Neural progenitor cell (in vitro differentiated cells): ENCODE data around the gene GMCL1. TPM values are rescaled to one million over a fixed set of nuclear protein-coding genes. Genes with fewer than 3 reads are reported as not detected.

ENCODE experiments used
- DNase-seq: peaks from one replicate; pipeline ENCODE4 v3.0.0-alpha.2; 2016; ENCODE audit warnings: low spot score
- H2AFZ ChIP-seq: fragments of 200-600 bp; sonication (generic); replicated peaks from 2 replicates; pipeline ENCODE4 v1.6.1; 2016; ENCODE audit warnings: antibody characterized with exemption
- H3F3A ChIP-seq: fragments of 200-600 bp; sonication (generic); 2 replicates; pipeline ENCODE4 v1.6.1; 2016; ENCODE audit warnings: antibody characterized with exemption, low read depth
- H3K27ac ChIP-seq: fragments of 200-600 bp; sonication (generic); 2 replicates; pipeline ENCODE4 v1.5.1; 2016; ENCODE audit warnings: mild to moderate bottlenecking
- H3K27me3 ChIP-seq: fragments of 200-600 bp; sonication (generic); 2 replicates; pipeline ENCODE4 v1.6.1; 2016; ENCODE audit warnings: mild to moderate bottlenecking, moderate library complexity
- H3K36me3 ChIP-seq: fragments of 200-600 bp; sonication (generic); 2 replicates; pipeline ENCODE4 v1.5.1; 2016
- H3K4me1 ChIP-seq: fragments of 200-600 bp; sonication (generic); 2 replicates; pipeline ENCODE4 v1.6.1; 2016; ENCODE audit warnings: mixed run types
- H3K4me2 ChIP-seq: fragments of 200-600 bp; sonication (generic); 2 replicates; pipeline ENCODE4 v1.6.1; 2016
- H3K4me3 ChIP-seq: fragments of 200-600 bp; sonication (generic); 2 replicates; pipeline ENCODE4 v1.5.1; 2016
- H3K79me2 ChIP-seq: fragments of 200-600 bp; sonication (generic); 2 replicates; pipeline ENCODE4 v1.6.1; 2016; ENCODE audit warnings: low read depth
- H3K9ac ChIP-seq: fragments of 200-600 bp; sonication (generic); 2 replicates; pipeline ENCODE4 v1.6.1; 2016
- H3K9me3 ChIP-seq: fragments of 200-600 bp; sonication (generic); 2 replicates; pipeline ENCODE4 v1.5.1; 2016; ENCODE audit warnings: low read depth
- H4K20me1 ChIP-seq: fragments of 200-600 bp; sonication (generic); 2 replicates; pipeline ENCODE4 v1.6.1; 2016; ENCODE audit warnings: low read depth
- H3K27ac Mint-ChIP-seq: 3 replicates; pipeline ENCODE4 v1.8.0; 2021; ENCODE audit warnings: mixed read lengths
- H3K27me3 Mint-ChIP-seq: 2 replicates; pipeline ENCODE4 v1.8.0; 2022; ENCODE audit warnings: low read depth, mild to moderate bottlenecking, inconsistent platforms, moderate library complexity, mixed read lengths; ENCODE audit not compliant: insufficient read depth
- H3K36me3 Mint-ChIP-seq: 3 replicates; pipeline ENCODE4 v1.8.0; 2021; ENCODE audit warnings: mixed read lengths
- H3K4me1 Mint-ChIP-seq: 3 replicates; pipeline ENCODE4 v1.8.0; 2021; ENCODE audit warnings: mixed read lengths
- H3K4me3 Mint-ChIP-seq: 3 replicates; pipeline ENCODE4 v1.8.0; 2021; ENCODE audit warnings: mild to moderate bottlenecking, moderate library complexity, mixed read lengths
- H3K9me3 Mint-ChIP-seq: 3 replicates; pipeline ENCODE4 v1.8.0; 2020; ENCODE audit warnings: mixed read lengths
- CTCF ChIP-seq: fragments of 200-600 bp; sonication (generic); IDR thresholded peaks from 2 replicates; pipeline ENCODE4 v1.5.1; 2017; ENCODE audit warnings: antibody characterized with exemption, mild to moderate bottlenecking
- EZH2 ChIP-seq: fragments of 200-600 bp; sonication (generic); IDR thresholded peaks from 2 replicates; pipeline ENCODE4 v1.6.1; 2017; ENCODE audit warnings: antibody characterized with exemption, mild to moderate bottlenecking, moderate library complexity
- EZH2phosphoT487 ChIP-seq: fragments of 200-600 bp; sonication (generic); IDR thresholded peaks from 2 replicates; pipeline ENCODE4 v1.6.1; 2017; ENCODE audit warnings: antibody characterized with exemption
- total RNA-seq: library from RNA; depleted of rRNA; stranded (reverse); fragments of >200 nt; gene quantifications from 2 replicates; pipeline ENCODE4 v1.2.3, GENCODE V29; 2015; ENCODE audit warnings: low replicate concordance

GMCL1 gene
- total RNA-seq, 1 donor from 2014 or later = 23.1 TPM

GRCh38 chr2:69810550-69810949 lies 18.9 kb upstream of the GMCL1 start:
- Histone ChIP-seq H3K4me1 (no peaks in the 10 kb centered on the region), H2AFZ (no peak overlapping the region), H3K79me2 (no peaks in the 10 kb centered on the region), H3K9ac (no peak overlapping the region), H3F3A (no peaks in the 10 kb centered on the region), H3K36me3 (no peaks in the 10 kb centered on the region), H3K9me3 (no peaks in the 10 kb centered on the region), H3K4me2 (no peak overlapping the region), H3K27me3 (no peaks in the 10 kb centered on the region), H3K4me3 (no peak overlapping the region), H4K20me1 (no peaks in the 10 kb centered on the region), H3K27ac (no peak overlapping the region)
- Mint-ChIP-seq H3K27ac (no peak overlapping the region), H3K27me3 (peaks cover 9% of the 10 kb centered on the region), H3K4me3 (no peak overlapping the region), H3K36me3 (no peaks in the 10 kb centered on the region), H3K4me1 (no peaks in the 10 kb centered on the region), H3K9me3 (no peaks in the 10 kb centered on the region)
- TF ChIP-seq EZH2phosphoT487 (no peak), EZH2 (no peak), CTCF (no peak)
- DNase-seq = no peak

- H3K27ac ChIP-seq = no peak overlapping the region
- H3K4me1 Mint-ChIP-seq = no peaks in the 10 kb centered on the region
These were observed 18.4 kb upstream of the GMCL1 start for GRCh38 chr2:69811018-69811417.

GRCh38 chr2:69811591-69811990 lies 17.9 kb upstream of the GMCL1 start:
- H3K79me2 ChIP-seq = no peaks in the 10 kb centered on the region
- TF ChIP-seq EZH2 (no peak), CTCF (no peak), EZH2phosphoT487 (no peak)
- no peak overlapping the region for H2AFZ ChIP-seq
- no peaks in the 10 kb centered on the region for H3K36me3 ChIP-seq
- no peaks in the 10 kb centered on the region for H4K20me1 ChIP-seq
- no peaks in the 10 kb centered on the region for H3K36me3 Mint-ChIP-seq
- no peaks in the 10 kb centered on the region for H3K9me3 ChIP-seq
- H3F3A ChIP-seq = no peaks in the 10 kb centered on the region
- peaks cover 6% of the 10 kb centered on the region for H3K27me3 Mint-ChIP-seq
- H3K27ac ChIP-seq = no peak overlapping the region
- H3K4me3 ChIP-seq = no peak overlapping the region
- no peak overlapping the region for H3K4me2 ChIP-seq
- H3K9me3 Mint-ChIP-seq = no peaks in the 10 kb centered on the region
- no peak overlapping the region for H3K9ac ChIP-seq
- H3K27ac Mint-ChIP-seq = no peak overlapping the region
- no peak for DNase-seq
- H3K27me3 ChIP-seq = no peaks in the 10 kb centered on the region
- no peaks in the 10 kb centered on the region for H3K4me1 ChIP-seq
- H3K4me1 Mint-ChIP-seq = no peaks in the 10 kb centered on the region
- no peak overlapping the region for H3K4me3 Mint-ChIP-seq

More at GRCh38 chr2:69811018-69811417, 18.4 kb upstream of the GMCL1 start:
- no peak for TF ChIP-seq EZH2phosphoT487
- TF ChIP-seq EZH2 = no peak
- no peak for TF ChIP-seq CTCF
- Histone ChIP-seq H3K9me3 (no peaks in the 10 kb centered on the region), H3K4me2 (no peak overlapping the region), H3K36me3 (no peaks in the 10 kb centered on the region), H2AFZ (no peak overlapping the region), H3K27me3 (no peaks in the 10 kb centered on the region), H3K79me2 (no peaks in the 10 kb centered on the region), H3F3A (no peaks in the 10 kb centered on the region), H4K20me1 (no peaks in the 10 kb centered on the region), H3K4me1 (no peaks in the 10 kb centered on the region), H3K4me3 (no peak overlapping the region), H3K9ac (no peak overlapping the region)
- Mint-ChIP-seq H3K36me3 (no peaks in the 10 kb centered on the region), H3K27me3 (peaks cover 6% of the 10 kb centered on the region), H3K9me3 (no peaks in the 10 kb centered on the region), H3K4me3 (no peak overlapping the region), H3K27ac (no peak overlapping the region)
- DNase-seq = no peak

- Histone ChIP-seq H3K27me3 (no peaks in the 10 kb centered on the region), H3K4me2 (no peak overlapping the region), H3K9me3 (no peaks in the 10 kb centered on the region), H4K20me1 (no peaks in the 10 kb centered on the region), H3K27ac (no peak overlapping the region), H3K9ac (no peak overlapping the region), H3K4me3 (no peak overlapping the region), H3F3A (no peaks in the 10 kb centered on the region), H2AFZ (no peak overlapping the region), H3K4me1 (no peaks in the 10 kb centered on the region), H3K79me2 (no peaks in the 10 kb centered on the region), H3K36me3 (no peaks in the 10 kb centered on the region)
- H3K9me3 Mint-ChIP-seq = no peaks in the 10 kb centered on the region
- H3K4me1 Mint-ChIP-seq = no peaks in the 10 kb centered on the region
- no peak overlapping the region for H3K27ac Mint-ChIP-seq
- H3K27me3 Mint-ChIP-seq = peaks cover 3% of the 10 kb centered on the region
- no peak overlapping the region for H3K4me3 Mint-ChIP-seq
- no peaks in the 10 kb centered on the region for H3K36me3 Mint-ChIP-seq
- DNase-seq = no peak
- TF ChIP-seq CTCF (no peak), EZH2phosphoT487 (no peak), EZH2 (no peak)
These were observed 13.7 kb upstream of the GMCL1 start for GRCh38 chr2:69815717-69816116.
